Prostate gland (tissue), 2 donors: ENCODE data around the gene ZSCAN32.

Source experiments
- CTCF ChIP-seq, 4 experiments: fragments of 200-600 bp in 2 of 4; fragments of 450-650 bp in 2 of 4; sonication (generic) in 2 of 4; IDR thresholded peaks; 1 replicate in 3 of 4; 2 replicates in 1 of 4; pipeline ENCODE4 v1.5.1; 2016 to 2019; ENCODE audit warnings: antibody characterized with exemption in 4 of 4, mild to moderate bottlenecking in 2 of 4, moderate library complexity in 2 of 4
- POLR2A ChIP-seq: fragments of 450-650 bp; IDR thresholded peaks from one replicate; pipeline ENCODE4 v1.6.1; 2016; ENCODE audit warnings: antibody characterized with exemption, mild to moderate bottlenecking
- POLR2AphosphoS5 ChIP-seq: sonication (generic); formaldehyde crosslinking; IDR thresholded peaks from one replicate; pipeline ENCODE4 v1.6.1; 2017; ENCODE audit warnings: antibody characterized with exemption

GRCh38 chr16:3401719-3402397, 1.1 kb upstream of the ZSCAN32 start:
- TF ChIP-seq POLR2AphosphoS5 (no peak), CTCF (IDR thresholded peaks at IDR 0.05) (no peak), POLR2A (no peak)
